ENCODE results near the gene CMYA5. TPM values are rescaled to one million over a fixed set of nuclear protein-coding genes. Genes with fewer than 3 reads are reported as not detected.

Gene CMYA5
- total and polyA plus RNA-seq, 9 of the 15 experiments (the other 6 are each of a cell fraction or from before 2014, with no cell fraction given) = 0.18 to 1.1 (median 0.32) TPM

DNA sequence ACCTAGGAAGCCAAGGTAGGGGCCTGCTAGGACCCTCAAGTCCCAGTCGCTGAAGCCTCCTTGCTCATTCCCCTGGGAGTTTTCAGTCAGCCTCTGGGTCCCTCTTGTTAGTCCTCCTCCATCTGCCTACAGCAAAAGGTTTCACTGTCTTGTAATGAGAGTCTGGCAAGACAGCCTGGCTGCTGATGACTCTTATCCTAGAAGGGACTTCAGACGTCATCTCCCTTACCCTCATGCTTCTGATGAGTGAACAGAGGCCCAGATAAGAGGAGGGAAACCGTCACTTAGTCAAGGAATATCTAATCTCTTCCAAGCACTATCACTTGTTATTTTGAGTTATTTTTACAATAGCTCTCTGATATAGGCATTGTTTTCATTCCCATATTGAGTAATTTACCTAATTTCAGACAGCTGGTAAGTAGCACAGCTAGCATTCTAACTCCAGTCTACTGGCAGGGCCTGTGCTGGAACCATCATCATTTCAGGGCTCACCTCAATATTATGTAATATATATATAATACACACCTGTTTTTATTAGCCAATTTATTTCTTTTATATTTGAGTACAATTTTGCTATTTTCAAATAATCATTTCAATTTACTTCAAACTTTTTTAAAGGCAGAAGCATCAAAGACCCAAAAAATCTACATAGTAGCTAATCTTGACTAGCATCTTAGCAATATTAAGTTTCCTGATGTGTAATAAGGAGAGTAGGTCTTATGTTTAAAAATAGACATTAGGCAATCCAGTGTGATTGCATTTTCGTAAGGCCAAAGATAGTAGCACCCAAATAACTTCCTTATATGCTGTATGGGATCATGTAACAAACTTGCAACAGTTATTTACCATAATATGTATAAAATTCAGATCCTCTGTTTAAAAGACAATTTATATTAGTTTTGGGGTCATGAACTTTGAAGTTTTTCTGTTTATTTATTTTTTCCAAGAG, 7.9 kb downstream of the CMYA5 start:
- peak; percentile 79 for ATAC-seq
- Histone ChIP-seq H3K4me3 (no peak overlapping the region), H3K9me1 (ENCODE audit: control insufficient read depth, insufficient read depth, low read length) (no peaks in the 10 kb centered on the region), H3K27me3 (ENCODE audit: control insufficient read depth in 2 of 2, insufficient read depth in 2 of 2, low read length in 2 of 2) (no peaks in the 10 kb centered on the region), H3K79me2 (ENCODE audit: control insufficient read depth, insufficient read depth, low read length) (no peaks in the 10 kb centered on the region), H3K9ac (ENCODE audit: insufficient read depth in 1 of 2, low read depth in 2 of 2, low read length in 2 of 2) (no peak overlapping the region), H4K20me1 (replicated peaks; ENCODE audit: control insufficient read depth, insufficient read depth, low read length) (no peaks in the 10 kb centered on the region), H3K36me3 (ENCODE audit: control insufficient read depth, insufficient read depth, low read length) (no peaks in the 10 kb centered on the region), H2AFZ (ENCODE audit: low read depth, low read length) (peak overlapping the region; percentile 34; the same call in 1 of the 2 replicates), H3K27ac (ENCODE audit: extremely low read depth, low read depth, low read length) (no peak overlapping the region; the same call in 2 of the 3 replicates), H3K4me2 (ENCODE audit: insufficient read depth, low read length) (peak overlapping the region; percentile 43; the same call in 1 of the 2 replicates), H3K4me1 (replicated peaks in 1 of 2; ENCODE audit: control insufficient read depth in 2 of 2, insufficient read depth in 2 of 2, low read length in 2 of 2) (peaks cover 3 to 12% of the 10 kb centered on the region in 2 experiments; a peak in 3 of 5 replicates), H3K9me3 (replicated peaks; ENCODE audit: control insufficient read depth, insufficient read depth, low read depth, low read length) (no peaks in the 10 kb centered on the region)
- intact Hi-C loops (cut with micrococcal nuclease) = loop anchor here (5.0 to 10.0 kb wide), 2 partner anchors 75 to 387 kb away; no protein-coding TSS in a partner anchor
- DNase-seq (ENCODE audit: extremely low read depth in 1 of 4, low spot score in 3 of 4) = peak in 3 of 4 experiments; percentile 14 to 76 (median 59)
- in situ Hi-C loops (cut with MboI) = no loop called here
- FAIRE-seq = peak; percentile 74
- no TSS peak for BruUV-seq (replicated peaks)
- ChIA-PET POLR2A (interaction anchor here (0.6 to 1.6 kb wide), 3 partner anchors 8 to 70 kb away, joined by 3 to 6 read pairs (median 4); partner anchors contain the start of gene CMYA5), CTCF (ENCODE audit: low intra/inter-chr PET ratio) (no interaction called here)
- WGBS (ENCODE audit: insufficient coverage, low coverage, missing lambda C conversion rate) = 20% methylated on average over 4 of the region's 4 CpGs
- TF ChIP-seq ARID1B (IDR thresholded peaks at IDR 0.05) (peak; percentile 61), TEAD4 (IDR thresholded peaks at IDR 0.05; ENCODE audit: low read length) (peak; percentile 39; the same call in 1 of the 2 replicates), TEAD4 (CRISPR knock-in tag; IDR thresholded peaks at IDR 0.05; ENCODE audit: borderline replicate concordance) (no peak), BRD9 (IDR thresholded peaks at IDR 0.05; ENCODE audit: low read depth, partially characterized antibody) (no peak), ZNF124 (CRISPR knock-in tag; IDR thresholded peaks at IDR 0.05) (no peak), NCOR1 (IDR thresholded peaks at IDR 0.05) (peak; percentile 44; the same call in 1 of the 2 replicates), SOX6 (IDR thresholded peaks at IDR 0.05) (peak; percentile 84), MCM3 (IDR thresholded peaks at IDR 0.05) (no peak), SMARCA4 (IDR thresholded peaks at IDR 0.05) (0 out of 2 replicates have a peak, but pooled peaks have one; percentile 28)
- TF ChIP-seq, protein P1, sequence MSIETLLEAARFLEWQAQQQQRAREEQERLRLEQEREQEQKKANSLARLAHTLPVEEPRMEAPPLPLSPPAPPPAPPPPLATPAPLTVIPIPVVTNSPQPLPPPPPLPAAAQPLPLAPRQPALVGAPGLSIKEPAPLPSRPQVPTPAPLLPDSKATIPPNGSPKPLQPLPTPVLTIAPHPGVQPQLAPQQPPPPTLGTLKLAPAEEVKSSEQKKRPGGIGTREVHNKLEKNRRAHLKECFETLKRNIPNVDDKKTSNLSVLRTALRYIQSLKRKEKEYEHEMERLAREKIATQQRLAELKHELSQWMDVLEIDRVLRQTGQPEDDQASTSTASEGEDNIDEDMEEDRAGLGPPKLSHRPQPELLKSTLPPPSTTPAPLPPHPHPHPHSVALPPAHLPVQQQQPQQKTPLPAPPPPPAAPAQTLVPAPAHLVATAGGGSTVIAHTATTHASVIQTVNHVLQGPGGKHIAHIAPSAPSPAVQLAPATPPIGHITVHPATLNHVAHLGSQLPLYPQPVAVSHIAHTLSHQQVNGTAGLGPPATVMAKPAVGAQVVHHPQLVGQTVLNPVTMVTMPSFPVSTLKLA (conservative IDR thresholded peaks at IDR 0.05) = peak in 1 of 2 experiments; percentile 36; a peak in 1 of 4 replicates
- TF ChIP-seq, protein P2, sequence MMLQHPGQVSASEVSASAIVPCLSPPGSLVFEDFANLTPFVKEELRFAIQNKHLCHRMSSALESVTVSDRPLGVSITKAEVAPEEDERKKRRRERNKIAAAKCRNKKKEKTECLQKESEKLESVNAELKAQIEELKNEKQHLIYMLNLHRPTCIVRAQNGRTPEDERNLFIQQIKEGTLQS (IDR thresholded peaks at IDR 0.05) = peak; percentile 51; the same call in 1 of the 2 replicates
- TF ChIP-seq, protein P2 (CRISPR knock-in tag; conservative IDR thresholded peaks at IDR 0.05) = no peak
- TF ChIP-seq, protein P3, sequence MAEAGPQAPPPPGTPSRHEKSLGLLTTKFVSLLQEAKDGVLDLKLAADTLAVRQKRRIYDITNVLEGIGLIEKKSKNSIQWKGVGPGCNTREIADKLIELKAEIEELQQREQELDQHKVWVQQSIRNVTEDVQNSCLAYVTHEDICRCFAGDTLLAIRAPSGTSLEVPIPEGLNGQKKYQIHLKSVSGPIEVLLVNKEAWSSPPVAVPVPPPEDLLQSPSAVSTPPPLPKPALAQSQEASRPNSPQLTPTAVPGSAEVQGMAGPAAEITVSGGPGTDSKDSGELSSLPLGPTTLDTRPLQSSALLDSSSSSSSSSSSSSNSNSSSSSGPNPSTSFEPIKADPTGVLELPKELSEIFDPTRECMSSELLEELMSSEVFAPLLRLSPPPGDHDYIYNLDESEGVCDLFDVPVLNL (CRISPR knock-in tag; IDR thresholded peaks at IDR 0.05; ENCODE audit: low read depth) = no peak
- TF ChIP-seq, protein P4, sequence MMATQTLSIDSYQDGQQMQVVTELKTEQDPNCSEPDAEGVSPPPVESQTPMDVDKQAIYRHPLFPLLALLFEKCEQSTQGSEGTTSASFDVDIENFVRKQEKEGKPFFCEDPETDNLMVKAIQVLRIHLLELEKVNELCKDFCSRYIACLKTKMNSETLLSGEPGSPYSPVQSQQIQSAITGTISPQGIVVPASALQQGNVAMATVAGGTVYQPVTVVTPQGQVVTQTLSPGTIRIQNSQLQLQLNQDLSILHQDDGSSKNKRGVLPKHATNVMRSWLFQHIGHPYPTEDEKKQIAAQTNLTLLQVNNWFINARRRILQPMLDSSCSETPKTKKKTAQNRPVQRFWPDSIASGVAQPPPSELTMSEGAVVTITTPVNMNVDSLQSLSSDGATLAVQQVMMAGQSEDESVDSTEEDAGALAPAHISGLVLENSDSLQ (IDR thresholded peaks at IDR 0.05) = peak; percentile 31; the same call in 1 of the 2 replicates
- TF ChIP-seq, protein P5, sequence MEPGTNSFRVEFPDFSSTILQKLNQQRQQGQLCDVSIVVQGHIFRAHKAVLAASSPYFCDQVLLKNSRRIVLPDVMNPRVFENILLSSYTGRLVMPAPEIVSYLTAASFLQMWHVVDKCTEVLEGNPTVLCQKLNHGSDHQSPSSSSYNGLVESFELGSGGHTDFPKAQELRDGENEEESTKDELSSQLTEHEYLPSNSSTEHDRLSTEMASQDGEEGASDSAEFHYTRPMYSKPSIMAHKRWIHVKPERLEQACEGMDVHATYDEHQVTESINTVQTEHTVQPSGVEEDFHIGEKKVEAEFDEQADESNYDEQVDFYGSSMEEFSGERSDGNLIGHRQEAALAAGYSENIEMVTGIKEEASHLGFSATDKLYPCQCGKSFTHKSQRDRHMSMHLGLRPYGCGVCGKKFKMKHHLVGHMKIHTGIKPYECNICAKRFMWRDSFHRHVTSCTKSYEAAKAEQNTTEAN (CRISPR knock-in tag; IDR thresholded peaks at IDR 0.05) = no peak

Data from K562 (cell line).